Activated T-cell treated with anti-CD3 and anti-CD28 coated beads, Interleukin-2, amount 50 U/mL, for 72 hours (primary cell): ENCODE data around the gene PRKG1. TPM values are rescaled to one million over a fixed set of nuclear protein-coding genes. Genes with fewer than 3 reads are reported as not detected.

ENCODE experiments used
- ATAC-seq, 2 donors: fragments of 150-1000 bp; cut with Tn5 transposase; replicated peaks in 1 of 2; 2 replicates each; pipeline ENCODE4 v1.10.0; 2021; ENCODE audit warnings: moderate library complexity in 2 of 2, mild to moderate bottlenecking in 1 of 2
- DNase-seq, 2 donors: peaks; one replicate each; pipeline ENCODE4 v3.0.0; 2021 to 2022; ENCODE audit warnings: mixed read lengths in 1 of 2
- H3K27ac Mint-ChIP-seq: one replicate; pipeline ENCODE4 v1.8.0; 2022; ENCODE audit warnings: mild to moderate bottlenecking, moderate library complexity, mixed read lengths
- H3K27me3 Mint-ChIP-seq: one replicate; pipeline ENCODE4 v1.8.0; 2022; ENCODE audit warnings: low read depth, mixed read lengths
- H3K36me3 Mint-ChIP-seq, 2 donors: one replicate each; pipeline ENCODE4 v1.8.0; 2022; ENCODE audit warnings: mixed read lengths in 2 of 2, mild to moderate bottlenecking in 1 of 2; ENCODE audit not compliant: insufficient read depth in 2 of 2
- H3K4me1 Mint-ChIP-seq: one replicate; pipeline ENCODE4 v1.8.0; 2022; ENCODE audit warnings: low read depth, mixed read lengths
- H3K4me3 Mint-ChIP-seq, 2 donors: one replicate each; pipeline ENCODE4 v1.8.0; 2022; ENCODE audit warnings: mild to moderate bottlenecking in 2 of 2, mixed read lengths in 2 of 2, moderate library complexity in 2 of 2
- H3K9me3 Mint-ChIP-seq, 2 donors: one replicate each; pipeline ENCODE4 v1.8.0; 2022; ENCODE audit warnings: mixed read lengths in 2 of 2
- total RNA-seq, 2 donors: library from RNA; stranded (reverse); gene quantifications; one replicate each; pipeline ENCODE4 v1.2.3, GENCODE V29; 2022

PRKG1 gene
- total RNA-seq, 2 donors from 2014 or later = not detected

DNA sequence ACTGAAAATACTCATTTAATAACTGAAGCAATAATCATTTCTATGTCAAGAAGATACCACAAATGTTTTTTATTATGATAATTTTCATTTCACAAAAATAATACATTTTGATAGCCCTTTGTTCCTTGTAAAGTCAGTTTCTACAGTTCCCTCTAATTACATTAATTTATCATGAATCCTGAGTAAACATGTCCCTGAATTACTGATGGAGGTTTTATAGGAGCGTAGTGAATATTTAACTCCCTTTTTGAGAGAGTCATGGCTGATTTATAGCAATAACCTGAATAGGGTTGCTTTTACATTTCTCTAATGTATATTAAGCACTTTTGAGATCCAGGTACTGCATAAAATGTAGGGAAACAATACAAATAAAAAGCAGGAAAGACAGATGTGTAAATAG lies 1023.8 kb downstream of the PRKG1 start:
- DNase-seq = no peak
- H3K27ac Mint-ChIP-seq = no peak overlapping the region
- H3K4me1 Mint-ChIP-seq = no peaks in the 10 kb centered on the region
- peaks cover 0 to 2% of the 10 kb centered on the region in 2 donors for H3K9me3 Mint-ChIP-seq
- no peak for ATAC-seq
- H3K4me3 Mint-ChIP-seq = no peak overlapping the region
- no peaks in the 10 kb centered on the region for H3K36me3 Mint-ChIP-seq
- no peaks in the 10 kb centered on the region for H3K27me3 Mint-ChIP-seq

DNA sequence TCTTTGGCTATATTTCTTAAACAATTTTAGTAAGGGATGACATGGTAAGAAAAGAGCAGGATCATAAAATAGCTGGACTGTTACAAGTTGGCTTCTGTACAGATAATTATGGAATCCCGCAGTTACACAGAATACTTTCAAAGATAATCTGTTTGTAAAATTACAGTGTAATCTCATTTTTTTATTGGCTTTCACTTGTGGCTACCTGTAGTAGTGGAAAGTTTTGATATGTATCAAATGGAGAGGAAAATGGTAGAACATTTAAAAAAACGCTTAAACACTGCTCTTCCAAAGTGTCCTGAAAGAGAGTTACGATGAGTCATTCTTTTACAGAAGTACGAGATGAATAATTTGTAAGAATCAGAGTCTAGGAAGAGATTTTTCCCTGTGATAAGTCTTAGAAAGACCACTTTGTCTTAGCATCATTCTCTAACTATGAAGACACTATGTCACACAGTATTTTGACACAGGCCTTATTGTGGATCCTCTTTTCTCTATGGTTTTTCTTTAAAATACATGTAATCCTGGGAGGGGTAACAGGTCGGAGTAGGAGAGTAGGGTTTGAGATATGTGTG lies 1024.8 kb downstream of the PRKG1 start:
- no peak for DNase-seq
- Mint-ChIP-seq H3K9me3 (peaks cover 0 to 2% of the 10 kb centered on the region in 2 donors), H3K27ac (no peak overlapping the region), H3K4me1 (no peaks in the 10 kb centered on the region), H3K36me3 (no peaks in the 10 kb centered on the region), H3K4me3 (no peak overlapping the region), H3K27me3 (no peaks in the 10 kb centered on the region)
- no peak for ATAC-seq

DNA sequence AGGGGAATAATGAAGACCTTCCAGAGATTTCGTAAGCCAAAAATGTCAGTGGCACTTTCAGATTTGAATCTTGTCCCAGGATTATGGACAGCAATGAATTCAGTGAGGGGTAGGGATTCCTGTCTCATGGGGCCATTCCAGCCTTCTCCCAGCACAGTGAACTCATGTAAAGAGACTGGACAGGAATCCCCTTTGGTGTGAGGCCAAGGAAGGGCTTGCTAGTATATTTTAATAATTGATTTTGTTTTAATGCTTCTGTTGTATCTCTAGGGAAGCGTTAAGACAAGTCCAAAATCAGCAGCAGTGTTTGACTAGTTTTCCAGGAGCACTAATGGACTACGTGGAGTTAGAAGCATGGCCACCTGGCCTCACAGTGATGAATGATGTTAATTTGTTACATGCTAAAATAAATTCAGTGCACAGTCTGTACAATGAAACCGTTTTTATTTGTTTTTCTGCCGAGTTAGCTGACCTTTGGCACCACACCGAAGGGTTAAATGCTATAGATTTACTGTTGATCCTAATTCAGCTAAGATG lies 1025.8 kb downstream of the PRKG1 start:
- no peak for DNase-seq
- Mint-ChIP-seq H3K4me3 (no peak overlapping the region), H3K27ac (no peak overlapping the region)

DNA sequence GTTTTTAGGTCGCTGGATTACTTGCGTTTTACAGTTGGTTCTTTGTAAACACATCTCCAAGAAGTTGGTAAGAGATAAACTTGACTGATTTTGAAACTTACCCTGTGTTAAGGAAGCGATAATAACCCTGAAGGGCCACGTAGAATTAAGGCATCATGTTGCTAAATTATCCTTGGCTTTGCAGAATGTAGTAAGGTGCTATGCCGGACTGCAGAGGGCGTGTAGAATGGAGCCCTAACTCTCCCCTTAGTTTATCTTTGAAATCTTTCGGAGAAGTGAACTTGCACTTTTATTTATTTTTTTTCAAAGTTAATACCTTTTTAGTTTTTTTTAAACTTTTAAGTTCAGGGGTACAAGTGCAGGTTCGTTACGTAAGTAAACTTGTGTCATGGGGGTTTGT lies 1031.0 kb downstream of the PRKG1 start:
- Mint-ChIP-seq H3K27ac (no peak overlapping the region), H3K4me1 (no peaks in the 10 kb centered on the region), H3K36me3 (no peaks in the 10 kb centered on the region), H3K9me3 (no peaks in the 10 kb centered on the region), H3K27me3 (no peaks in the 10 kb centered on the region), H3K4me3 (no peak overlapping the region)
- ATAC-seq (no peak), DNase-seq (no peak)

More for the DNA sequence above, 1025.8 kb downstream of the PRKG1 start:
- ATAC-seq = no peak
- no peaks in the 10 kb centered on the region for H3K27me3 Mint-ChIP-seq
- no peaks in the 10 kb centered on the region for H3K4me1 Mint-ChIP-seq
- H3K9me3 Mint-ChIP-seq = peaks cover 0 to under 1% of the 10 kb centered on the region in 2 donors
- no peaks in the 10 kb centered on the region for H3K36me3 Mint-ChIP-seq

DNA sequence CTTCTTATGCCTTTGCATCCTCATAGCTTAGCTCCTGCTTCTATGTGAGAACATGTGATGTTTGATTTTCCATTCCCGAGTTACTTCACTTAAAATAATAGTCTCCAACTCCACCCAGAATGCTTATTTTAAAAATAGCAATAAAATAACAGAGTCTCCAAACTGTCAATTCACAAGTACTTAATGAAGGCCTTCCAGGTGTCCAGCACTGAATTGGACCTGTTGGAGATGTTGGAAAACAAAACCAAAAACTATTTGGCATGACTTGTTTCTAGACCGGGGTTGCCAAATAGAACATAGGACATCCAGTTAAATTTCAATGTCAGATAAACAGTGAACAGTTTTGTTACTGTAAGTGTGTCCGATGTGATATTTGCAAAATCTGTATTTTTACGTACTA lies 1031.7 kb downstream of the PRKG1 start:
- no peaks in the 10 kb centered on the region for H3K4me1 Mint-ChIP-seq
- H3K36me3 Mint-ChIP-seq = no peaks in the 10 kb centered on the region
- ATAC-seq (no peak), DNase-seq (no peak)
- H3K9me3 Mint-ChIP-seq = no peaks in the 10 kb centered on the region
- no peaks in the 10 kb centered on the region for H3K27me3 Mint-ChIP-seq
- no peak overlapping the region for H3K27ac Mint-ChIP-seq
- H3K4me3 Mint-ChIP-seq = no peak overlapping the region

DNA sequence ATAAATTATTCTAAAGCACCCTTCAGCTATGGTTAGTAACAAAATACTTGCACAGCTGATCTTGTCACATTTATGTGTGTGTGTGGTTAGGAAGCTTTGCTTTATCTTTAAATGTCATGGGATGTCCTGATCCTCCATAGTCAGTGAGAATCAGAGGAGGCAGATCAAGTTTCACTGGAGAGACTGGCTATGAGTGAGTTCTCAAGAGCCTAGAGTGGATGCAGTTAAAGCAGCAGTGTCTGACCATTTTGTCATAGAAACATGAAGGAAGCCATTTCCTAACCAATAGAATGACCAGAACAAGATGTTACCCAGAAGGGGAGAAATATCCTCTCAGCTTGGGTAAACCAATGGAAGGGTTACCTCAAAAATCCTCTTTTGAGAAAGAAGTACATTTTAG lies 1032.6 kb downstream of the PRKG1 start:
- ATAC-seq (no peak), DNase-seq (no peak)
- Mint-ChIP-seq H3K27ac (no peak overlapping the region), H3K4me1 (no peaks in the 10 kb centered on the region), H3K27me3 (no peaks in the 10 kb centered on the region), H3K36me3 (no peaks in the 10 kb centered on the region), H3K4me3 (no peak overlapping the region), H3K9me3 (no peaks in the 10 kb centered on the region)

DNA sequence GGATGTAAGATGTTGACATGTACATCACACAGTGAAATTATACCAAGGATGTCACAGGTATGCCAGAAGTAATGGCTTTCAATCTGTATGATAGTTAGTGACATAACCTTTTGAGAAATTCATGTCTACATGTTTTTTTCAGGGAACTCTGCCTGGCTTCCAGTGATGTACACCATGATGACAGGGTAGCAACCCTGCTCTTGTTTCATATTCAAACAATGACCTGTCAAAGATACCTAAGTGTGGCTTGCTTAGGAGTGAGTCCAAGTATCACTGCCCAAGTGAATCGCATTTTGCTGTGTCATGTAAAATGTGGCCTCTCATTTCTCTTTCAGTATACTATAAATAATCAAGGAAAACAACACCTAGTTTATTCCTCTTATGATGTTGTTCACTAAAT lies 1033.9 kb downstream of the PRKG1 start:
- Mint-ChIP-seq H3K4me1 (no peaks in the 10 kb centered on the region), H3K4me3 (no peak overlapping the region), H3K27me3 (no peaks in the 10 kb centered on the region), H3K9me3 (no peaks in the 10 kb centered on the region), H3K27ac (no peak overlapping the region), H3K36me3 (no peaks in the 10 kb centered on the region)
- DNase-seq (no peak), ATAC-seq (no peak)

DNA sequence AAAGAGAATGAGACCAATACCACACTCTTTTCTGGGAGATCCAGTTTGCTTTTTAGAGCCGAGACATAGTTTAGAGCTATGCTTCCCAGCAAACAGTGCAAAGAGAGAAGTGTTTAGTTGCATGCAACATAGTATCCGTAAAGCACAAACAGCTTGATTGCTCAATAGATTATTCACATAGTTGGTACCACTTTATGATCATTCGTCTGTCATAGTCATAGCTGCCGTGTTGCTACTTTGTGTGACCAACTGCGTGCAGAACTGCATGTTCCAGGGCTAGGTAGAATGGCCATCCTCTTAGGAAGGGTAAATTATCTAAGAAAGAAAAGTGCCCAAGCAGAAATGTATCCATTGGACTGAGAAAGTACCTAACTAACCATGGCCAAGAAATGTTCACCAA lies 1036.3 kb downstream of the PRKG1 start:
- DNase-seq = no peak
- Mint-ChIP-seq H3K27ac (no peak overlapping the region), H3K9me3 (peaks cover 0 to 3% of the 10 kb centered on the region in 2 donors), H3K36me3 (no peaks in the 10 kb centered on the region), H3K4me1 (no peaks in the 10 kb centered on the region), H3K4me3 (no peak overlapping the region), H3K27me3 (no peaks in the 10 kb centered on the region)
- no peak for ATAC-seq

DNA sequence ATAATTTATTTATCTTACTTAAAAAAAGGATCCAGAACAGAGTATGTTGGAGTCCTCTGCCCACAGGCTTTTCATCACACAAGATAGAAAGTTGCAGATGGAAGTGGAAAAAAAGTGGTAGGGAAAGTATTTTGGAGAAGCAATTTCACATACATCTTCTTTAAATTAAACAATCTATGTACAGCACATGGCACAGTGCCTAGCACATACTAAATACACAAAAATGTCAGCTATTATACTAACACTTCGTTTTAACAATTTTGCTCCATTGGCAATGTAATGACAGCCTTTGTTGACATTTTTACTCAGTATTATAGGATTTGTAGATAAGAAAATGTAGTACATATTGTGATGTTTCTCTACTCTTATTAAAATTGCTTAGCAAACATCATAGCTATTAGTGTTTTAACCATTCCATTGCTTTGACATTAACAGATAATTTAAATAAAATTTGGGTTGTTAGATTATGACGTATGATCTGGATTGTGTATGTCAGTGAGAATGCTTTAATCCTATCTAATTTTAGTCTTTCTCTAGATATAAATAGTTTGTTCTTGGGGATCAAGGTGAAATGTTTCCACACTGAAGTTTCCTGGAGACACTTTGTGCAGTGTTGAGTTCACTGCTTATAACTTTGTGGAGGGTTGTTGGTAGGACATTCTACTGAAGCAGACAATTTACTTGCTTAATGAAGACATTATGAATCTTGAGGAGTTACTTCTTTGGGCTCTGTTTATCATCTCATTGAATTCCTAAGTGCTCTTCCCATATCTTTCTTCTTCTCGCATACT lies 1037.0 kb downstream of the PRKG1 start:
- no peak for DNase-seq
- Mint-ChIP-seq H3K27ac (no peak overlapping the region), H3K4me3 (no peak overlapping the region)

DNA sequence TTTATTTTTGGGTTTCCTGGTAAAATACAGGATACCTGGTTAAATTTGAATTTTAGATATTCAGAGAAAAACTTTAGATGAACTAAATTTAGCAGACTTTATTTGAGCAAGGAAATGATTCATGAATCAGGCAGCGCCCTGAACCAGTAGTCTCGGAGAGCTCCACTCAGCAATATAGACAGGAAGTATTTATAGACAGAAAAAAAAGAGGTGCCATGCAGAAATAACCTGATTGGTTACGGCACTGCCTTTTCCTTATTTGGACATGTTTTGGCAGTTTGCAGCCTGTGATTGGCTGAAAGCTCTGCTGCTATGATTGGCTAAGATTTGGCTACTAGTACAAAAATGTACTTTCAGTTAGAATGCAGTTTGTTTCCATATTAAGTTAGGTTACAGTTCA lies 1041.5 kb downstream of the PRKG1 start:
- ATAC-seq = no peak
- Mint-ChIP-seq H3K4me1 (no peaks in the 10 kb centered on the region), H3K27me3 (no peaks in the 10 kb centered on the region), H3K27ac (no peak overlapping the region), H3K36me3 (no peaks in the 10 kb centered on the region), H3K4me3 (no peak overlapping the region), H3K9me3 (peaks cover 0 to 3% of the 10 kb centered on the region in 2 donors)
- DNase-seq = no peak

More for the DNA sequence above, 1037.0 kb downstream of the PRKG1 start:
- peaks cover 0 to 3% of the 10 kb centered on the region in 2 donors for H3K9me3 Mint-ChIP-seq
- no peaks in the 10 kb centered on the region for H3K27me3 Mint-ChIP-seq
- no peaks in the 10 kb centered on the region for H3K36me3 Mint-ChIP-seq
- no peak for ATAC-seq
- H3K4me1 Mint-ChIP-seq = no peaks in the 10 kb centered on the region

DNA sequence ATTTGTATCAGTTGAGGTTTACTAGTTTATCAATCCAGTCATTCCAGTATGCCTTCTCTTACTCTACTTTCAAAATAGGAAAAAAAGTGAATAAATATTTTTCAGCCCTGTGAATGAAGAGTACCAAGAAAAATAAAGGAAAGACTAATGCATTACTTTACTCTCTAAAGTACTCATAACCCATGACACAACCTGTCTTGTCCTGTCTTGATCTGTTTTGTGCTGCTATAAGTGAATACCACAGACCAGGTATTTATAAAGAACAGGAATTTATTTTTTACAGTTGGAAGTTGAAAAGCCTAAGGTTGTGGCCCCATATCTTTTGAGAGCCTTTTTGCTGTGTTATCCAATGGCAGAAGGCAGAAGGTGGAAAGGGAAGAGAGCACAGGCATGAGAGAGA lies 1045.2 kb downstream of the PRKG1 start:
- no peaks in the 10 kb centered on the region for H3K36me3 Mint-ChIP-seq
- H3K9me3 Mint-ChIP-seq = peaks cover 0 to 3% of the 10 kb centered on the region in 2 donors
- H3K4me3 Mint-ChIP-seq = no peak overlapping the region
- ATAC-seq (no peak), DNase-seq (no peak)
- H3K4me1 Mint-ChIP-seq = no peaks in the 10 kb centered on the region
- H3K27me3 Mint-ChIP-seq = no peaks in the 10 kb centered on the region
- H3K27ac Mint-ChIP-seq = no peak overlapping the region

DNA sequence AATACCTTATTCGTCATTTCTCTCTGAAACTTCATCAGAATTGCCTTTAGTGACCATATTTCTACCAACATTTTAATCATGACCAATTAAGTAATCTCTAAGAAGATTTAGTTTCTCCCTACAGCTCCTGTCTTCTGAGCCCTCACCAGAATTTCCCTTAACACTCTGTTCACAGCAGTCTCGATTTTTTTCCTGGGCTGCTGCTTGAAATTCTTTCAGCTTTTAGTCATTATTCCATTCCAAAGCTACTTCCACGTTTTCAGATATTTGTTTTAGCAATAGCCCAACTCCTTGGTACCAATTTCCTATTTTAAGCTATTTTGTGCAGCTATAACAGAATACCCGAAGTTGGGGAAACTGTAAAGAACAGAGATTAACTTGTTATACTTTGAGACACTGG lies 1047.4 kb downstream of the PRKG1 start:
- Mint-ChIP-seq H3K27ac (no peak overlapping the region), H3K36me3 (no peaks in the 10 kb centered on the region), H3K4me3 (no peak overlapping the region), H3K9me3 (peaks cover 0 to 2% of the 10 kb centered on the region in 2 donors), H3K4me1 (no peaks in the 10 kb centered on the region), H3K27me3 (no peaks in the 10 kb centered on the region)
- ATAC-seq = no peak
- no peak for DNase-seq

DNA sequence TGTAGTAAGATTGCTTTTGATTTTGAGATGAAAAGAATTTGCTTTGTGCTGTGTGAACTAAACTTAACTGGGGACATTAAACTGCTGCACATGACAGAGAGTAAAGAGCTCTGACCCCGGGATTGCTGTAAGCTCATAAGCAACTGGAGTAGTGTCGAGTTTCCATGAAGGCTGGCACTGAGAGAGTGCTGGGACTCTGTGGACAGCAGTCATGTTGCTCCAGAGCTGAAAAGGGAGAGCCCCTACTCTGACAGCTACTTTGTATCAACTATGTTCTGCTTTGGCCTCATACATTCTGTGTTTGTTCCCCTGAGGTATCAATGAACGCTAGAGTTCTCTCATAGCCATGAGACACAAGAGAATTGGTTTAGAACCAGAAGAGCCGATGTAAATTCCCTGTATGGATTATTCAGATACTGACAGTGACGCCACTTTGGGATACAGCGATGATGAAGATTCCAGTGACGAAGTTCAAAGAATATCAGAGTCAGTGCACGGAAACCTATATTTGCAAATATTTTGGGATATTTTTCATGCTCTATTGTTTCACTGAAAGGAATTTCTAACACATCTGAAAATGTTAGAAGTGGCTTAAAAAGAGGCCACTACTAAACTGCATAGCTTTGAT lies 1053.9 kb downstream of the PRKG1 start:
- no peak for ATAC-seq

More for the DNA sequence above, 1053.9 kb downstream of the PRKG1 start:
- peaks cover 2 to 3% of the 10 kb centered on the region in 2 donors for H3K9me3 Mint-ChIP-seq
- DNase-seq = no peak
- no peaks in the 10 kb centered on the region for H3K27me3 Mint-ChIP-seq
- H3K4me1 Mint-ChIP-seq = no peaks in the 10 kb centered on the region
- no peaks in the 10 kb centered on the region for H3K36me3 Mint-ChIP-seq
- H3K27ac Mint-ChIP-seq = no peak overlapping the region
- H3K4me3 Mint-ChIP-seq = no peak overlapping the region
